NCI-H748 treated with DMSO at 0.1 percent for 48 hours (cell line): ENCODE measurements around the gene ASL.
"Not testable (repeated sequence)": the region's sequence is repeated elsewhere in the genome, so short reads cannot be mapped to it uniquely, and the experiment has no call there.

Experiments used
- DNase-seq: peaks from one replicate; lab custom pipeline; 2025; lab: John Stamatoyannopoulos, UW

The ASL gene

DNA sequence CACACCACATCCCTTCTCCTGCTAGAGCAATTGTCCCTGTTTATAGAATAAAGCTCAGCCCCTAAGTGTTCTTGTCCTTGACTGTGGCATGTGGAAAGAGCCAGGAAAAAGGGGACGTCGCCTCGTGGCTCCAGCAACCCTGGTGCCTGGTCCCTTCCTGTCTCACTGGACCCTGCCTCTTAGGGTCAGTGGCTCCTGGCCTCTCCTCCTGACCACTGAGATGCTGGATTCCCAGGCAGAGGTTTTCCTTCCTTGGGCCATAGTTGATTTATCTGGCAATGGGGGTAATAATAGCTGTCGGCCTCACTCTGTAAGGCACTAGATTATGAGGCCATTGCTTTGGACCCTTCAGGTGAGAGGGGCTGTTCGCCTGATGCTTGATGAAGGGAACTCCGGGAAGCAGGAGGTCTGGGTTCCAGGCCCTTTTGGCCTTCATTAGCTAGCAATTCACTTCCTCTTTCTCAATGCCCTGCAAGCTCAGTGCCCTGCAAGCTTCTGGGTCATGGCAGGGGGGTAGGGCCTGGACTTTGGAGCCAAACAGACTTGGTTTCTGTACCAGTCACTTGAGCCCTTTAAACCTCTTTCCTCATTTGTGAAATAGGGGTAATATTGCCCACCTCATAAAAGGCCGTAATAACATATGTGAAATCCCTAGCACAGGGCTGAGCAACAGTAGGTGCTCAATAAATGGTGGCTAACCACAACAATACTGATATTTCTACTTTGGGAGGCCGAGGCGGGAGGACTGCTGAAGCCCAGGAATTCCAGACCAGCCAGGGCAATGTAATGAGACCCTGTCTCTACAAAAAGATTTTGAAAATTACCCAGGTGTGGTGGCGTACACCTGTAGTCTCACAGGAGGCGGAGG, 1.1 kb downstream of the ASL start:
- no peak for DNase-seq

- DNase-seq: no peak
Measured at GRCh38 chr7:66078067-66078466, 2.4 kb downstream of the ASL start.

- DNase-seq: no peak
Measured at GRCh38 chr7:66082083-66082482, 6.5 kb downstream of the ASL start.

- no peak for DNase-seq
Measured at GRCh38 chr7:66082886-66083415, 7.3 kb downstream of the ASL start.

DNA sequence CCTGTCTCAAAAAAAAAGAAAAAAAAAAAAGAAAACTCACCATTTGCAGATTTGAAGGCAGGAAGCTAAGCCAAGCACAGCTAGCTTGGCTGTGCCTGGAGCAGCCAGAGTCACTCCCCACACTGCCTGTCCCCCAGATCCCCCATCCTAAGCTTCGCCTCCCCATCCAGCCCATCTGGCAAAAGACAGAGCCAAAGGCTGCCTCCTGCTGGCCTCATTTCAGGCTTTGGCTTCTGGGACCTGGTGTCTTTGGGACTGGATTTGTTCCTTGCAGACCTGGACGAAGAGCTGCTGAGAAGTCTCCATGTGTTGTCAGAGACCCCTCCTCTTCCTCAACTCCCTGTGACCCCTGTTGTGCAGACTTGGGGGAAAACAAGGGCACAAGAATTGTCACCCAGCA, 8.1 kb downstream of the ASL start:
- DNase-seq: no peak

- DNase-seq: no peak
Measured at GRCh38 chr7:66088861-66089838, 13.5 kb downstream of the ASL start.

DNA sequence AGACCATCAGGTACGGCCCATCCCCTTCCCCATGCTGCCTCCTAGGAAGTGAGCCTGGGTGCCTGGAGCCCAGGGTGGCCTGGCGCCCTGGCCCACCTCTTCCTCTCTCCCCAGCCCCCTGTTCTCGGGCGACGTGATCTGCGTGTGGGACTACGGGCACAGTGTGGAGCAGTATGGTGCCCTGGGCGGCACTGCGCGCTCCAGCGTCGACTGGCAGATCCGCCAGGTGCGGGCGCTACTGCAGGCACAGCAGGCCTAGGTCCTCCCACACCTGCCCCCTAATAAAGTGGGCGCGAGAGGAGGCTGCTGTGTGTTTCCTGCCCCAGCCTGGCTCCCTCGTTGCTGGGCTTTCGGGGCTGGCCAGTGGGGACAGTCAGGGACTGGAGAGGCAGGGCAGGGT, 17.0 kb downstream of the ASL start:
- DNase-seq: no peak

DNA sequence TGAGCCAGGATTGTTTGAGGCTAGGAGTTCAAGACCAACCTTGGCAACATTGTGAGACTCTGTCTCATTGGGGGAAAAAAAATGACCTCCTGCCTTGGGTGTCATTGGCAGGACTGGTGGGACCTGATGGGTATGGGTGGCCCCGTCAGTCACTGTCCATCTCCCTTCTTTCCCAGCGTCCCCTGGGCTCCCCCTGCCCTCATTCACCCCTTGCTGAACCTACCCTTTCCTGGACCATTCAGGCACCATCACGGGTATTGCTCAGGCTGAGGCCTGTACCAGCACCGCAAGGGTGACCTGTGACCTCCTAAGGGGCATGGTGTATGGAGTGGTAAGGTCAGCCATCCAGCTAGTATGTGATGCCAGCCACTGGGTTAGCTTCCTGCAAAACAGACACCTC, 19.4 kb downstream of the ASL start:
- no peak for DNase-seq

GRCh38 chr7:66099232-66099550, 23.6 kb downstream of the ASL start:
- no peak for DNase-seq

- DNase-seq: peak; percentile 66
Measured at GRCh38 chr7:66099551-66100407, 24.2 kb downstream of the ASL start.

DNA sequence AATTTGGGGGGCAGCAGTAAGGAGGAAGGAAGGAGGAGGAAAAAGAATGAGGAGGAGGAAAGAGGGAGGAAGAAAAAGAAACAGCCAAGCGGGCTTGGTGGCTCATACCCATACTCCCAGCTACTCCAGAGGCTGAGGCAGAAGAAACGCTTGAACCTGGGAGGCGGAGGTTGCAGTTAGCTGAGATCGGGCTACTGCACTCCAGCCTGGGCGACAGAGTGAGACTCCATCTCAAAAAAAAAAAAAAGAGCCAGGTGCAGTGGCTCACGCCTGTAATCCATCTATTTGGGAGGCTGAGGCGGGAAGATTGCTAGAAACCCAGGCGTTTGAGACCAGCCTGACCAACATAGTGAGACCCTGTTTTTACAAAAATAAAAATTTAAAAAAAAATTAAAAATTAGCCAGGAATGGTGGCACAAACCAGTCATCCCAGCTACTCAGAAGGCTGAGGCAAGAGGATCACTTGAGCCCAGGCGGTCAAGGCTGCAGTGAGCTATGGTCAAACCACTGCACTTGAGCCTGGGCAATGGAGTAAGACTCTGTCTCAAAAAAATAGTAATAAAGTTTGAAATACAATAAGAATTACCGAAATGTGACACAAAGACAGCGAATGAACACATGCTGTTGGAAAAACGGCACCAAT, 24.9 kb downstream of the ASL start:
- DNase-seq: peak; percentile 63

- not testable (repeated sequence) for DNase-seq
Measured at GRCh38 chr7:66102168-66102567, 26.5 kb downstream of the ASL start.

DNA sequence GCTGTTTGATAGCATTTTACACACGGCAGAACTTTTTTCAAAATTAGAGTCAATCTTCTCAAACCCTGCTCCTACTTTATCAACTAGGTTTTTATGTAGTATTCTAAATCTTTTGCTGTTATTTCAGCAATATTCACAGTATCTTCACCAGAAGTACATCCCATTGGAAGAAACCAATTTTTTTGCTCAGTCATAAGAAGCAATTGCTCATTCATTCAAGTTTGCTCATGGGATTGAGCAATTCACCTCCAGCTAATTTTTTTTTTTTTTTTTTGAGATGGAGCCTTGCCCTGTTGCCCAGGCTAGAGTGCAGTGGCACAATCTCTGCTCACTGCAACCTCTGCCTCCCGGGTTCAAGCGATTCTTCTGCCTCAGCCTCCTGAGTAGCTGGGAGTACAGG, 28.4 kb downstream of the ASL start:
- not testable (repeated sequence) for DNase-seq

- DNase-seq: no peak
Measured at GRCh38 chr7:66105263-66105748, 29.7 kb downstream of the ASL start.

- DNase-seq: not testable (repeated sequence)
Measured at GRCh38 chr7:66108410-66108809, 32.8 kb downstream of the ASL start.

DNA sequence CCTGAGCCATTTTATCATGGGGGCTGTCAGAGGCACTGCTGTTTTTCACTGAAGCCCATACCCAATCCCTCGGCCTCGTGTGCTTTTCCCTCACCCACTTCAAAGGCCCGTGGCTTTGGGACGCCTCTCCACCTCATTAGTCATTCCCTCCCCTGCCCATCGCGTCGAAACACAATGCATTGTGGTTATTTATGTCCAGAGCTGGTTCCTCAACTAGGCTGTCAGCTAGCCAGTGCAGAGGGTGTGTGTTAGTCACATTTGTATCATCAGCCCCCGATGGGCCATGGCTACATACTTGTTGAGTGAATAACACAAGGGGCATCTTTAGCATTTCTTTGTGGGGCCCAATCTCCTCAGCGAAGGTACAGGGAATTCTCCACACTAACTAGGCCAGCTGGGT, 35.2 kb downstream of the ASL start:
- no peak for DNase-seq

GRCh38 chr7:66114743-66115649, 39.4 kb downstream of the ASL start, which contains the start of gene CRCP:
Gene CRCP, plus strand, starts transcription at chr7:66114847. Its CDS starts 116 bp downstream, at chr7:66114963.
- DNase-seq: peak; percentile 39

- DNase-seq: not testable (repeated sequence)
Measured at GRCh38 chr7:66116680-66117420, 41.2 kb downstream of the ASL start.

- no peak for DNase-seq
Measured at GRCh38 chr7:66118603-66119002, 43.0 kb downstream of the ASL start.
